ENCODE data around the gene ANKRD33B.

Gene ANKRD33B

GRCh38 chr5:10649666-10650380, 86.0 kb downstream of the ANKRD33B start:
- TF ChIP-seq CTCF (IDR thresholded peaks at IDR 0.05; ENCODE audit: borderline replicate concordance, insufficient read depth, low read depth, low read length) = no peak
- H3K4me3 ChIP-seq (ENCODE audit: low read depth, low read length) = no peak overlapping the region

GRCh38 chr5:10652151-10652550, 88.3 kb downstream of the ANKRD33B start:
- no peak for TF ChIP-seq CTCF (IDR thresholded peaks at IDR 0.05; ENCODE audit: borderline replicate concordance, insufficient read depth, low read depth, low read length)
- H3K4me3 ChIP-seq (ENCODE audit: low read depth, low read length) = no peak overlapping the region

- H3K4me3 ChIP-seq (ENCODE audit: low read depth, low read length) = no peak overlapping the region
- no peak for TF ChIP-seq CTCF (IDR thresholded peaks at IDR 0.05; ENCODE audit: borderline replicate concordance, insufficient read depth, low read depth, low read length)
Observed at GRCh38 chr5:10652606-10653005, 88.7 kb downstream of the ANKRD33B start.

GRCh38 chr5:10653043-10653442, 89.2 kb downstream of the ANKRD33B start:
- H3K4me3 ChIP-seq (ENCODE audit: low read depth, low read length) = no peak overlapping the region
- TF ChIP-seq CTCF (IDR thresholded peaks at IDR 0.05; ENCODE audit: borderline replicate concordance, insufficient read depth, low read depth, low read length) = no peak

- H3K4me3 ChIP-seq (ENCODE audit: low read depth, low read length) = no peak overlapping the region
- no peak for TF ChIP-seq CTCF (IDR thresholded peaks at IDR 0.05; ENCODE audit: borderline replicate concordance, insufficient read depth, low read depth, low read length)
Observed at GRCh38 chr5:10653751-10654400, 90.0 kb downstream of the ANKRD33B start.

GRCh38 chr5:10654566-10654965, 90.7 kb downstream of the ANKRD33B start:
- no peak for TF ChIP-seq CTCF (IDR thresholded peaks at IDR 0.05; ENCODE audit: borderline replicate concordance, insufficient read depth, low read depth, low read length)
- no peak overlapping the region for H3K4me3 ChIP-seq (ENCODE audit: low read depth, low read length)

Data from GM12875 (cell line).